ENCODE data around the gene TOMM20L. TPM values are rescaled to one million over a fixed set of nuclear protein-coding genes. Genes with fewer than 3 reads are reported as not detected.

Gene TOMM20L
- polyA plus RNA-seq, 1 donor = 2.5 TPM

GRCh38 chr14:58427281-58428117 lies 31.8 kb downstream of the TOMM20L start, which contains the start of the genes KIAA0586 and TIMM9:
KIAA0586 (plus strand) TSS chr14:58427719; CDS start chr14:58428265, 546 bp downstream.
TIMM9 (minus strand) TSS chr14:58427531; CDS start chr14:58411945, 15,586 bp downstream.
- DNase-seq = peak; percentile 99

GRCh38 chr14:58428118-58428683 lies 32.5 kb downstream of the TOMM20L start:
- DNase-seq = peak; percentile 38

GRCh38 chr14:58430156-58430555 lies 34.4 kb downstream of the TOMM20L start:
- no peak for DNase-seq

DNA sequence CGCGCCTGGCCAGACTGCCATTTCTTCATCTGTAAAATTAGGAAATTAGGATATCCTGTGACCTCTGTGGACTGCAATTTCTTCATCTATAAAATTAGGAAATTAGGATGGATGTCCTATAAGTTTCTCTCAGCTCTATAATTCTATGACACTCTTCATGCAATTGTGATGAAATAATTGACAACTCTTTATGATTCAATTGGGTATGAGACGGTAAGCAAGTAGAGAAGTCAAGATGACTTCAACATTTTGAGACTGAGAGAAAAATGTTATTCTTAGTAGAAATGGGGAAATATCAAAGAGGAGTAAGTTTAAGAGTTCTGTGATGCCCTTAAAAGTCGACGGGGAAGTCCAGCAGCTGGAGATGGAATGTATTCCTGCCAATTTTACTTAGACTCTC lies 43.7 kb downstream of the TOMM20L start:
- DNase-seq = no peak

DNA sequence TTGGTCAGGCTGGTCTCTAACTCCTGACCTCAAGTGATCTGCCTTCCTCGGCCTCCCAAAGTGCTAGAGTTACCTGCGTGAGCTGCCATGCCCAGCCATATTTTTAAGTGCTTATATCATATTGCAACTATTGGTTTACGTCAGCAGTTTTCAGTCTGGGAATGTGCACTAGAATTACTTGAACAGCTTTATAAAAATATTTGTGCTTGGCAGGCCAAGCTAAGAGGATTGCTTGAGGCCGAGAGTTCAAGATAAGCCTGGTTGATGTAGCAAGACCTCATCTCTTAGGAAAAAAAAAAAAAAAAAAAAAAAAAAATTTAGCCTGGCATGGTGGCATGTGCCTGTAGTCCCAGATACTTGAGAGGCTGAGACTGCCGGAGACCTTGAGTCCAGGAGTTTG lies 48.9 kb downstream of the TOMM20L start:
- no peak for DNase-seq

DNA sequence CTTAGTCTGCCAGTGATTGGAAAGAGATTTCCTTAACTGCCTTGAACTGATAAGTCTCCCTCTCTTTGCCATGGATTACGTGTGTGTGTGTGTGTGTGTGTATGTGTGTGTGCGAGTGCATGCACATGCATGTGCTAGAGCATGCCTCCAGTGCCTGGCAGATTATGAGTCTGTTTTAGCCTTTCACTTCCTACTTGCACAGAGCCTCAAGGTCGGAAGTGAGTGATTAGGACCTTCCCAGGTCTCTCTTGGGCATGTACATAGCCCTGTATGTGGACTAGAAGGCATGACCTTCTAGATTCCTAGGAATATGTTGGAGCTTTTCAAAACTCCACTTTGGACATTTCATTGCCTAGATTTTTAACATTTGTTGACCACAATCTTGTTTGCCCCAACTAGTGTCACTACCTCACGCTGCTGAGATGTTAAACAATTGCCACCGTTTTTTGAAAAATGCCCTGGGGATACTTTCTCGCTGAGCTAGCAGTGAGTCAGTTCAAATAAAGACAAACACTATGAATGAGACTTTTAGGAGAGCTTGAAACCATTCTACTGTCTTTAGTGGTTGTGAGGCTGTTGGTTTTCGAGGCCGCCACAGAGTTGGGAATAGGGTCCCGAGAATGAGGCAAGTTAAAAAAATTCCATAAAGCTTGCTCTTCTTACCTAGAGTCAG lies 60.0 kb downstream of the TOMM20L start:
- DNase-seq = no peak

Other genes starting within 250 kb of the TOMM20L start
- gene ARMH4, start 243.7 kb upstream of the TOMM20L start, polyA plus RNA-seq (ENCODE audit: insufficient read length) = 82.8 TPM
- gene ACTR10, start 195.8 kb upstream of the TOMM20L start, polyA plus RNA-seq (ENCODE audit: insufficient read length) = 112 TPM
- 190 TPM for gene PSMA3, start 151.1 kb upstream of the TOMM20L start, polyA plus RNA-seq (ENCODE audit: insufficient read length)
- 38.9 TPM for gene ARID4A, start 97.4 kb upstream of the TOMM20L start, polyA plus RNA-seq (ENCODE audit: insufficient read length)
- gene TIMM9, start 31.6 kb downstream of the TOMM20L start, polyA plus RNA-seq (ENCODE audit: insufficient read length) = 78.1 TPM
- 31.2 TPM for gene KIAA0586, start 31.8 kb downstream of the TOMM20L start, polyA plus RNA-seq (ENCODE audit: insufficient read length)
- 33.3 TPM for gene DACT1, start 242.0 kb downstream of the TOMM20L start, polyA plus RNA-seq (ENCODE audit: insufficient read length)